OCI-LY7 (cell line): ENCODE measurements around the gene EHBP1.

ENCODE experiments used
- CTCF ChIP-seq: fragments of 200-600 bp; sonication (generic); conservative IDR thresholded peaks from 2 replicates; pipeline ENCODE4 v1.5.1; 2014; ENCODE audit warnings: mild to moderate bottlenecking, antibody characterized with exemption, low read length, moderate library complexity, mixed read lengths
- EZH2phosphoT487 ChIP-seq: fragments of 200-600 bp; sonication (generic); IDR thresholded peaks from 2 replicates; pipeline ENCODE4 v1.6.1; 2018; ENCODE audit warnings: low read depth, borderline replicate concordance, mild to moderate bottlenecking, mixed run types, antibody characterized with exemption, low read length, moderate library complexity, mixed read lengths

DNA sequence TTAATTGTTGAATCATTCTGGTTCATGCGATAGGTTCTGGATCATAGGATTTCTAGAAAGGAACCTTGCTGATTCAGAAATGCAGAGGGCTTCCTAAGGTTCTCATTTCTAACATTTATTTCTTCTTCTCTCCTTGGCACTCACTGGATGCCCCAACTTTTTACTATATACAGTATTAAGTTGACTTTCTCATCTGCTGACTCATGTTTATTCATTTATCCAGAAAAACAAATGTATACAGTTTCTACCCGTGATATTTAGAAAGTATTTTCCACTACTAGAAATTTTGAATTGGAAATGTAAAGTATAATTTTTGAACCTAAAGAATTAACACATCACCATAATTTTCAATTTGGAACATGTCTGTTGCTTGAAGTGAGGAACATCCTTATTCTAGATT lies 312.9 kb downstream of the EHBP1 start:
- TF ChIP-seq CTCF, result no peak
- no peak for TF ChIP-seq EZH2phosphoT487
